Activated CD4-positive, alpha-beta T cell treated with anti-CD3 and anti-CD28 coated beads for 36 hours (primary cell): Measurements from ENCODE around the gene SIVA1. TPM values are rescaled to one million over a fixed set of nuclear protein-coding genes. Genes with fewer than 3 reads are reported as not detected.
A peak's percentile ranks its signal among the peaks of the same experiment; 100 is the strongest.

Experiments
- ATAC-seq: fragments of 200-7000 bp; cut with Tn5 transposase; one replicate; pipeline ENCODE4 v1.10.0; 2021; ENCODE audit warnings: mild to moderate bottlenecking, moderate library complexity
- CTCF ChIA-PET: fragments of 350-600 bp; sonication (Branson Sonifier 250); formaldehyde crosslinking; loops from one replicate; lab custom pipeline; 2021; ENCODE audit warnings: antibody characterized with exemption; lab: Charles Lee
- POLR2A ChIA-PET: fragments of 350-600 bp; sonication (Branson Sonifier 250); formaldehyde crosslinking; loops from one replicate; lab custom pipeline; 2021; ENCODE audit warnings: antibody characterized with exemption, inconsistent platforms; lab: Charles Lee
- DNase-seq: peaks from one replicate; pipeline ENCODE4 v3.0.0-alpha.2; 2020
- H3K27ac Mint-ChIP-seq: one replicate; pipeline ENCODE4 v1.8.0; 2021; ENCODE audit warnings: mixed read lengths
- H3K27me3 Mint-ChIP-seq: one replicate; pipeline ENCODE4 v1.8.0; 2021; ENCODE audit warnings: mixed read lengths
- H3K36me3 Mint-ChIP-seq: one replicate; pipeline ENCODE4 v1.8.0; 2021; ENCODE audit warnings: low read depth, mixed read lengths
- H3K4me1 Mint-ChIP-seq: one replicate; pipeline ENCODE4 v1.8.0; 2021; ENCODE audit warnings: mixed read lengths
- H3K4me3 Mint-ChIP-seq: one replicate; pipeline ENCODE4 v1.8.0; 2021; ENCODE audit warnings: mild to moderate bottlenecking, moderate library complexity, mixed read lengths
- H3K9me3 Mint-ChIP-seq: one replicate; pipeline ENCODE4 v1.8.0; 2021; ENCODE audit warnings: low read depth, mixed read lengths
- intact Hi-C, 2 experiments: fragments of 100-400 bp; cut with DNase I in 1 of 2; cut with micrococcal nuclease in 1 of 2; formaldehyde crosslinking; loops; one replicate each; pipeline versions ENCODE4 v1.14.2 to v1.15.1; 2022 to 2024; cut with DNase I, micrococcal nuclease
- total RNA-seq, 2 experiments: library from RNA; stranded (reverse); gene quantifications; one replicate each; pipeline ENCODE4 v1.2.3, GENCODE V29; 2021

SIVA1 gene
- total RNA-seq, 2 experiments from 2014 or later: 47.1 to 97.1 TPM

DNA sequence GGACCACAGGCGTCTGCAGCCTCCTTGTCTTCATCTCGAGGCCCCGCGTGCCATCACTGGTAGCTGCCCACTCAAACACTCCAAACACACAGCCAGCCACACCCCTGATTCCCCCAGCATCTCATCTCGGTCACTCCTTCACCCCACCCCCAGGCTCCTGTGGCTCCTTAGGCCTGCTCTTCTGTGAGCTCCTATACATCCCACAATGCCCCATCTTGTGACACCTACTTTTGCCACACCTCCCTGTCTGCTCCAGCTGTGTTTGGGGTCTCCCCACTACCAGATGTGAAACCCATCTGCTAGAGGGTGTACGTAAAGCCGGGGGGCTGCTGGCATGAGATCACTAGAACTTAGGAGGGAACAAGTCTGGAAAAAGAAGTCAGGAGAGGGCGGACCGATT lies 38.5 kb downstream of the SIVA1 start:
- POLR2A ChIA-PET: no interaction called here
- Mint-ChIP-seq H3K27me3 (no peaks in the 10 kb centered on the region), H3K4me3 (no peak overlapping the region), H3K4me1 (peaks cover 34% of the 10 kb centered on the region), H3K9me3 (no peaks in the 10 kb centered on the region), H3K27ac (no peak overlapping the region), H3K36me3 (peaks cover 2% of the 10 kb centered on the region)
- intact Hi-C loops: no loop called here
- DNase-seq: no peak
- CTCF ChIA-PET: no interaction called here
- no peak for ATAC-seq

- ChIA-PET CTCF (no interaction called here), POLR2A (no interaction called here)
- no peaks in the 10 kb centered on the region for H3K9me3 Mint-ChIP-seq
- H3K27ac Mint-ChIP-seq: no peak overlapping the region
- H3K36me3 Mint-ChIP-seq: peaks cover 2% of the 10 kb centered on the region
- peaks cover 33% of the 10 kb centered on the region for H3K4me1 Mint-ChIP-seq
- ATAC-seq (no peak), DNase-seq (no peak)
- intact Hi-C loops: no loop called here
- H3K27me3 Mint-ChIP-seq: no peaks in the 10 kb centered on the region
- H3K4me3 Mint-ChIP-seq: no peak overlapping the region
Measured at GRCh38 chr14:104792101-104792884, 39.3 kb downstream of the SIVA1 start.

DNA sequence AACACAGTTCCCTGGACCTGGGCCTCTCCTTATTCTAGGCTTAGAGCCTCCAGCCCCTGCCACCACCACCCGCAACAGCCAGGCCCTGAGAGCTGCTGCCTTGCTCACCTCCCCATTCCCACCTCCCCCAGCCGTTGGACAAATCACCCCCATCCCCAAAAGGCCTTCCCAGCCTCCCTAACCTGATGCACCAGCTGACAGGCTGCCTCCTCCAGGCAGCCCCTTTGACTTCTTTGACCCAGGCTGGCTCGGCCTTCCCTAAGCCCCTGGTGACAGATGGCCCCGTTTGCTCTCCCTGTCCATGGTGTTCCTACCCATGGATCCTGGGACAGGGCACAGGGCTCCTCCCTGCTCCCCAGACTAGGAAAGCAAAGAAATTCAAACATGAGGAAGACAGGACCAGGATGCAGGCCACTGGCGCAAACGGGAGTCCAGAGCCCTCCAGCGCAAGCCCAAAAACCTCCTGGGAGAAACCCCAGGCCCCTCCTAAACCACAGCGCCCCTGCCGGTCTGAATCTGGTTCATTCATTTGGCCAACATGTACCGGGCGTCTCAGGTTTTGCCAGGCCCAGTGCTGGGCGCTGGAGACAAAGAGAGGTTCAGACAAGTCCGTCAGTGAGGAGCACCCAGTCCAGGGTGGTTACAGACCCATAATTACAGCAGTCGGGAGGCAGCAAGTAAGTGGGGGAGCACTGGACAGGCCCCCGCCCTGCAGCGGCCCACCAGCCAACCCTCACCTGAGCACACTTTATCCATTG lies 40.2 kb downstream of the SIVA1 start:
- Mint-ChIP-seq H3K27ac (no peak overlapping the region), H3K4me1 (peaks cover 34% of the 10 kb centered on the region), H3K27me3 (no peaks in the 10 kb centered on the region), H3K36me3 (peaks cover 2% of the 10 kb centered on the region), H3K9me3 (no peaks in the 10 kb centered on the region), H3K4me3 (peak overlapping the region; percentile 83)
- ChIA-PET CTCF (interaction anchor here (1.8 kb wide), 1 partner anchor 25 kb away, joined by 11 read pairs; no protein-coding TSS in a partner anchor), POLR2A (no interaction called here)
- DNase-seq: no peak
- no peak for ATAC-seq
- intact Hi-C loops: no loop called here

DNA sequence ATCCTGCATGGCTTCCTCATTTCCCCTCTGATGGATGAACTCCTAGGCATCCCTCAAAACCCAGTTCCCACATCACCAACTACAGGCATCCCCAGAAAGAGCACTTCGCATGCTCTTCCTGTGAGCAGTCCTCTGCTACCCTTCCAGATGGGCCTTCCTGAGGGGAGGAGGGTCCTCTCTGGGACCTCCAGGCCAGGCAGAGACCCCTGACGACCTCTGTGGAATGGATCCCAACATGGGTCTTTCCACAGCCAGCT lies 40.7 kb downstream of the SIVA1 start:
- Mint-ChIP-seq H3K4me1 (peaks cover 34% of the 10 kb centered on the region), H3K4me3 (peak overlapping the region; percentile 83), H3K27me3 (no peaks in the 10 kb centered on the region), H3K36me3 (peaks cover 2% of the 10 kb centered on the region), H3K27ac (peak overlapping the region; percentile 20), H3K9me3 (no peaks in the 10 kb centered on the region)
- intact Hi-C loops: no loop called here
- ATAC-seq (no peak), DNase-seq (no peak)
- POLR2A ChIA-PET: interaction anchor here (1.4 kb wide), 1 partner anchor 41 kb away, joined by 4 read pairs; no protein-coding TSS in a partner anchor
- CTCF ChIA-PET: interaction anchor here (1.8 kb wide), 1 partner anchor 25 kb away, joined by 11 read pairs; no protein-coding TSS in a partner anchor

DNA sequence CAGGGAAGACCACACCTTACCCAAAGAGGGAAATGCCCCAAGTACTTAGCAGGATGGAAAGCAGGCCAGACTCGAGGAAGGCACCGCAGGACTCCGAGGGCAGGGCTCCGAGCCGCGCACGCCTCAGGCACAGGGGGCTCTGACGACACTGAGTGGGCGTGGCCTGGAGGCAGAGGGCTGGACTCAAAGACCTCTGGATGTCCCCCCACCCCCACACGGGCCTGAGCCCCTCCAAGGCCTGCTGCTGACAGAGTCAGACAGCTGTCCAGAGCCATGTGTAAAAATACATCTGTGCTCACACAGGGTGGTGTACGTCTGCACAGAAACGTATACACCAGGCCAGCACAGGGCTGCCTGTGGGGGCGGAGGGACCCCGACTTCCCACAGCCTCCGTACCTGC lies 41.2 kb downstream of the SIVA1 start:
- H3K4me3 Mint-ChIP-seq: peak overlapping the region; percentile 83
- H3K9me3 Mint-ChIP-seq: no peaks in the 10 kb centered on the region
- H3K27me3 Mint-ChIP-seq: no peaks in the 10 kb centered on the region
- H3K4me1 Mint-ChIP-seq: peaks cover 34% of the 10 kb centered on the region
- CTCF ChIA-PET: interaction anchor here (0.8 to 1.8 kb wide), 2 partner anchors 25 to 102 kb away, joined by 3 to 11 read pairs; no protein-coding TSS in a partner anchor
- POLR2A ChIA-PET: interaction anchor here (1.4 kb wide), 1 partner anchor 42 kb away, joined by 4 read pairs; no protein-coding TSS in a partner anchor
- DNase-seq: peak; percentile 60
- intact Hi-C loops: loop anchor here (2.0 kb wide), 3 partner anchors 17 to 697 kb away; partner anchors contain the start of gene TEDC1 (in 1 of the 2)
- H3K36me3 Mint-ChIP-seq: peaks cover 2% of the 10 kb centered on the region
- H3K27ac Mint-ChIP-seq: peak overlapping the region; percentile 72
- peak; percentile 23 for ATAC-seq

GRCh38 chr14:104794631-104794992 lies 41.7 kb downstream of the SIVA1 start:
- POLR2A ChIA-PET: interaction anchor here (0.6 to 1.4 kb wide), 2 partner anchors 42 to 879 kb away, joined by 4 to 5 read pairs; no protein-coding TSS in a partner anchor
- H3K4me3 Mint-ChIP-seq: peak overlapping the region; percentile 83
- intact Hi-C loops: loop anchor here (2.0 kb wide), 3 partner anchors 18 to 696 kb away; partner anchors contain the start of gene TEDC1 (in 1 of the 2)
- ATAC-seq (no peak), DNase-seq (peak; percentile 19)
- H3K4me1 Mint-ChIP-seq: peaks cover 33% of the 10 kb centered on the region
- H3K27ac Mint-ChIP-seq: peak overlapping the region; percentile 72
- CTCF ChIA-PET: interaction anchor here (0.8 to 1.8 kb wide), 3 partner anchors 26 to 101 kb away, joined by 3 to 11 read pairs (median 4); partner anchors contain the start of gene SIVA1
- H3K36me3 Mint-ChIP-seq: peaks cover 2% of the 10 kb centered on the region
- H3K27me3 Mint-ChIP-seq: no peaks in the 10 kb centered on the region
- H3K9me3 Mint-ChIP-seq: no peaks in the 10 kb centered on the region

DNA sequence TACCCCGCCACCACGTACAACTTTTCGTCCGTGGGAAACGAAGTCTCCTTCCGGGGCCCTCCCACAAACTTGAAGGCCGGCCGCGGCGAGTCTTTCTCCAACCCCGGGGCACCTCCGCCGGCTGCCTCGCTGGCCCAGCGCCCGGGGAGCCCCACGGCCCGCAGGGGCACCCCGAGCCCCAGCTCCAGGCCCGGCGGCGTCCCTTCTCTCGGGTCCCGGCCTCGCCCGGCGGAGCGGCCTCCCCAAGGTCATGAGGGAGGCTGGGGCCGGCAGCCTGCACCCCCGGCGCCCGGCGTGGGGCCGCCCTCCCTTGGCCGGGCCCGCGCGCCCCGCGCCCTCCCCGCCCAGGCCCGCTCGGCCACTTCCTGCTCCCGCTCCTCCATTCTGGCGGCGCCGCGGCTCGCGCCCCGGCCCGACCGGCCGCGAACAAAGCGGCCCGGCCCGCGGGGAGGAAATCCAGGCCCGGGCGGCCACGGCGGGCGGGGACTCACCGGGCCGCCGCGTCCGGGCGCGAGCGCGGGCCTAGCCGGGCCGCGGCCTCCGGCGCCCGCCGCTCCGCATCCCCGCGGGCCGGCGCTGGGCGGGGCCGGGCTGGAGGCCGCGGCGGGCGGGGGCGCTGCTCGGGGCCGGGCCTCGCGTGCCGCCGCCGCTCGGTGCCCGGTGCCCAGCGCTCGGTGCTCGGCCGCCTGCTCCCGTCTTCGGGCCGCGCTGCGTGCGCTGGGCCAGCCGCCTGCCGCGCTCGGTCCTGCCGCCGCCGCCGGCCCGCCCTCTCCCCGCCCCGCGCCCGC lies 42.2 kb downstream of the SIVA1 start, which contains the start of gene AKT1:
Gene AKT1, minus strand, starts transcription at position 756 of the 788 bp plus-strand sequence. CDS start 3,105 bp downstream, outside the sequence.
- peaks cover 2% of the 10 kb centered on the region for H3K36me3 Mint-ChIP-seq
- POLR2A ChIA-PET: interaction anchor here (0.6 to 1.4 kb wide), 3 partner anchors 43 to 880 kb away, joined by 4 to 5 read pairs (median 4); partner anchors contain the start of gene SIVA1
- no peaks in the 10 kb centered on the region for H3K9me3 Mint-ChIP-seq
- CTCF ChIA-PET: interaction anchor here (1.1 to 1.8 kb wide), 2 partner anchors 27 to 43 kb away, joined by 4 to 11 read pairs; partner anchors contain the start of gene SIVA1
- peak; percentile 44 for ATAC-seq
- peaks cover 35% of the 10 kb centered on the region for H3K4me1 Mint-ChIP-seq
- H3K4me3 Mint-ChIP-seq: peak within 1 kb of the TSS; percentile 83
- H3K27ac Mint-ChIP-seq: peak within 1 kb of the TSS; percentile 72
- intact Hi-C loops: loop anchor here (1.0 to 2.0 kb wide), 5 partner anchors 18 to 696 kb away; partner anchors contain the start of genes SIVA1 (in 1 of the 2) and TEDC1 (in 1 of the 2)
- no peaks in the 10 kb centered on the region for H3K27me3 Mint-ChIP-seq
- DNase-seq: peak; percentile 48

DNA sequence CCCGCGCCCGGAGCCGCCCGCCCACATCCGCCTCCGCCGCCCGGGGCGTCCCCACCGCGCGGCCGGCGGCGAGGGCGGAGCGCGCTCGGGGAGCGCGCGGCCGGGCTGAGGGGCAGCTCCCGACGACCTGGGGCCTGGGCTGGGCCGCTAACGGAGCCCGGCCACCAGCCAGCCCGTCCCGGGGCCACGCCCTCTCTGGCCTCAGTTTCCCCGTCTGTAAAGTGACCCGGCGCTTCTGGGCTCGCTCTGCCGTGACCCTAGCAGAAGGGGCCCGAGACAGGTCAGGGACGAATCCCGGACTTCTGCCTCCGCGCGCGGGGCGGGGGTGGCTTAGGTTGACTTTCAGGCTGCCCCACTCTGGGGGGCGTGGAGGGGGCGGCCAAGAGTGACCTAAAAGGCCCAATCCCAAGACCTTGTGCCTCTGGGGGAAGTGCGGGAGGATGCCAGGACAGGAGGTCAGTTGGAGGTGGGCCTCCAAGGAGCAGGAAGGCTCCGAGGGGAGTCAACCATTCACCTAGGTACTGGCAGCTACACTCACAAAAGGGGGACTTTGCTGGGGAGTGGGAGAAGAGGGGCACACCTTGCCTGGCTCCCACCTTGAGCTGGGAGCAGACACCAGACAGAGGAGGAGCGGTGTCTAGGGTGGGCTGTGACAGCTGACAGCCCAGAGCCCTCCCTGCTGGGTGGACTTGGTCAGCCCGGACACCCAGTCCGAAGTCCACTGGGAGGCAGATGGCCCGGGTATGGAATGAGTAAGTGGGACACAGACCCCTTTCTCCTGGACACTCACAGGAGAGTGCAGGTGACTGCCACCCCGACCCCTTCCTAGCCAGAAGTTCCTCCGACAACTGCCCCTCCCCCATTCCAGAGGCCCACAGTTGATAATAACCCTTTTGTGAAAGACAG lies 43.1 kb downstream of the SIVA1 start:
- Mint-ChIP-seq H3K4me3 (peak overlapping the region; percentile 59), H3K36me3 (peaks cover 2% of the 10 kb centered on the region), H3K27me3 (no peaks in the 10 kb centered on the region), H3K4me1 (peaks cover 35% of the 10 kb centered on the region), H3K27ac (peak overlapping the region; percentile 70), H3K9me3 (no peaks in the 10 kb centered on the region)
- DNase-seq (peak; percentile 76), ATAC-seq (peak; percentile 53)
- intact Hi-C loops: loop anchor here (1.0 to 2.0 kb wide), 5 partner anchors 19 to 695 kb away; partner anchors contain the start of genes SIVA1 (in 1 of the 2) and TEDC1 (in 1 of the 2)
- CTCF ChIA-PET: interaction anchor here (1.1 kb wide), 1 partner anchor 44 kb away, joined by 4 read pairs; the partner anchor contains the start of gene SIVA1
- POLR2A ChIA-PET: interaction anchor here (0.7 kb wide), 1 partner anchor 43 kb away, joined by 4 read pairs; the partner anchor contains the start of gene SIVA1

- Mint-ChIP-seq H3K4me3 (peak overlapping the region; percentile 59), H3K27me3 (no peaks in the 10 kb centered on the region), H3K4me1 (peaks cover 34% of the 10 kb centered on the region), H3K9me3 (no peaks in the 10 kb centered on the region), H3K27ac (no peak overlapping the region), H3K36me3 (peaks cover 2% of the 10 kb centered on the region)
- POLR2A ChIA-PET: no interaction called here
- no peak for DNase-seq
- ATAC-seq: no peak
- CTCF ChIA-PET: no interaction called here
- intact Hi-C loops: no loop called here
Measured at GRCh38 chr14:104796687-104797081, 43.7 kb downstream of the SIVA1 start.
